HG02885 (cell line): ENCODE measurements around the gene CPVL.

Experiments
- ATAC-seq: cut with Tn5 transposase; IDR thresholded peaks from one replicate; pipeline ENCODE4 v1.9.1; 2021; ENCODE audit warnings: mild to moderate bottlenecking; ENCODE audit not compliant: unreplicated experiment, poor library complexity

Gene CPVL

DNA sequence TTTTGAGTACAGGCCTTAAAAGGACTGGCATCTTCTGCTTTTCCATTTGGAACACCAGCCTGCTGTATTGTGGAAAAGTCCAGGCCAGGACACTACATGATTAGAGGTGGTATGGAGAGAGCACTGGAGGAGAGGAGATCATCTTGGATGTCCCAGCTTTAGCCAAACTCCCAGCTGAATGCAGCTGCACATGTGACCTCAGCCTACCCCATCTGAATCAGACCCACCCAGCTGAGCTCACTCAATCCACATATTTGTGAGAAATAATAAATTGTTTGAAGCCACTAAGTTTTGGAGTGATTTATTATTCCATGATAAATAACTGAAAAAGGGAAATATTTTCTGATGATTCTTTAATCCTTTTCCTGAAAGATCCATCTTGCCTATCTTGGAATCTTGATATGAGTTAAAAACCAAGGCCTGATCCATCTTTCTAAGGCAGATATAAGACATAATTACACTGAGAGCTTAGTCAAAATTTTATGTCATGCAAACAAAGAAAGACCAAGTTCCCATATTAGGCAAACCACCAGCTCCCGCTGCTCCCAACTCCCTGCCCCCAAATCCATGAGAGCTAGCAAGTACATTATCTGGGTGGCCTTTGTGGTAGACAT, 133.1 kb downstream of the CPVL start:
- no peak for ATAC-seq

DNA sequence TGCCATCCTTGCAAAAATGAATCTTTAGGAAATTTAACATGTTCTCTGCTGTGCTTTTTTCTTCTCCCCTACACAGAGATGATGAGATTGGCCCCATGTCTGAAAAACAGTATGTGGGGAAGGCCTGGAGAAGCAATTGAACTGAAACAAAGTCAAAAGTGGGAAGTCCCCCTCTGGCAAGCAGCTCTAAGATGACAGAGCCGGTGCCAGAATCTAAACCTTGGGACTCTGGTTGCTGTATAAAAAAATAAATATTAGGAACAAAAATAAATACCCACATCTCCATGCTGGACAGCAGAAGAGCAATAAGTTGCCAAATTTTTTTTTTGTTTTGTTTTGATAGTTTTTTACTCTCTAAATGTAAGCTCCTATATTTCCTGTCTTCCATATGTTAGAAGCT, 136.4 kb downstream of the CPVL start:
- no peak for ATAC-seq

DNA sequence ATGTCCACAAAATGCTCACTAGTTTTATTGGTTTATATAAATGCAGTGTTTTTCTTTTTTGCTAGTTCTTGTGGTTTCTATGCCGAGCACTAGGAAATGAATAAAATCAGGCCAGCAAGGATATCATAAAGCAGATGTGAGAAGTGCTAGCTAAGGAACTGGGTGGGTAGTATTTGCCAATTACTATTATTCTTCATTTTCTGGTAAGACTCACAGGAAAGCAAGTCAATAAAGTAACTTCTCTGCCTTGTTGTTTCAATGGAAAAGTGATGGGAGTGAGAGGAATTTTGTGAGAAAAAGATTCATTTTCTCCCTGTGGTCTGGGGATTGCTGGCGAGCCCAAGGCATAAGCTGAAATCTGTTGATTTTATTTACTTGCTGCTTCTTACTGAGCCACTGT, 137.7 kb downstream of the CPVL start:
- no peak for ATAC-seq

DNA sequence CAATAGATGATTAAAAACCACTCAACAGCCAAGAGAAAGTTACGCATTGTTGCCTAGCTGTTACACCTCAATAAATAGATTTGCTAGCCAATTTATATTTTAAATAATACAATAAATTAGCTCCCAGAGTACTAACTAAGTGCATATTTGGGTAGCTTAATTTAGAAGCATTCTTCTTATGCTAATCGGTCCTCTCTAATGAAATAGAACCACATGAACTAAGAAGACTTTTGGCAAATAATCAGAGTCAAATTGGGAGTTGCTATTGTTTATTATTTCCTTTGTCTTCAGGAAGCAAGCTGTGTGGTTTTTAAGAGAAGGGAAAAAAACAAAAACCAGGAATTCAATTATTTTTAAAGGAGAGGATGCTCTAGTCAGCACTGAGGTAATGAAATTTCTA, 139.2 kb downstream of the CPVL start:
- ATAC-seq, result no peak

DNA sequence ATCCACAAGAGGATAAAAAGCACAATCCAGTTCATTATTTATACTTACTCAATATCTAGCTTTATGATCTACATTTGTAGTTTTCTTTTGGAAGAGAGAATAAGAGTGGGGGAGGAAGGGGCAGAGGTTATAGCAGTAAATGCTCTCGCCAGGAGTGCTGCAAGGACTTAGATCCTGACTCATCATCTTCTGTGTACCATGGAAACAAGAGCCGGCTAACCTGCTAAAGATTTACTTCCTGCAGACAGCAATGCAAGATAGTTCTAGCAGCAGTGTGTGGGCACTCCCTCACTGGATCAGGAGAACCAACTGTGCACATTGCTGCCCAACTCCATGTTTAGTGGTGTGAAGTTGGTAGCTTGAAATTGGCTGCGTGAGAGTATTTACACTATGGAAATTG, 140.5 kb downstream of the CPVL start:
- ATAC-seq, result no peak

DNA sequence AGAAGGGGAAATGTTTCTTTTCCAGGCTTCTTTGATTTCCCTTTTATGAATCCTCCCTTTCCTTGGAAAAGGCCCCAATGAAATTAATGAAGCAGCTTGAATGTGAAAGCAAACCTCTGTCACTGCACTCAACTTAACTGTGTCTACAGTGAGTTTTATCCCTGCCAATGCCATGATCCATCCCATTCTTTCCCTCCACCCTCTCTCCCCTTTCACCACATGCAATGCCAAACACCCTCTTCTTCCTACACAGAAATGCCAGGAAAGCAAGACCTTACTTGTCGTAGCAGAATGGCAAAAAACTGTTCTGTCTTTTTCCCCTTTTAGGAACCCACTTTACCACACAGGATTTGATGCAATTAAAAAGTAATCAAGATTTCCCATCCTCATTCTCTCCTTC, 140.9 kb downstream of the CPVL start:
- ATAC-seq, result no peak

DNA sequence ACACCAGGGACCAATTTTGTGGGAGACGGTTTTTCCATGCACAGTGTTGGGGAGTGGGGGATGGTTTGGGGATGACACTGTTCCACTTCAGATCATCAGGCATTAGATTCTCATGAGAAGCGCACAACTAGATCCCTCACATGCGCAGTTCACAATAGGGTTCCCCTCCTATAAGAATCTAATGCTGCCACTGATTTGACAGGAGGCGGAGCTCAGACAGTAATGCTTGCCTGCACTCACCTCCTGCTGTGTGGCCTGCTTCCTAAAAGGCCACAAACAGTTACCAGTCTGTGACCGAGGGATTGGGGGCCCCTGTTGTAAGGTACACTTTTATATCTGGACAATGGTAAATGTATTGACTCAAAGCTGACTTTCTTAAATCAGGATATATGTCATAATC, 142.6 kb downstream of the CPVL start:
- ATAC-seq, result no peak

DNA sequence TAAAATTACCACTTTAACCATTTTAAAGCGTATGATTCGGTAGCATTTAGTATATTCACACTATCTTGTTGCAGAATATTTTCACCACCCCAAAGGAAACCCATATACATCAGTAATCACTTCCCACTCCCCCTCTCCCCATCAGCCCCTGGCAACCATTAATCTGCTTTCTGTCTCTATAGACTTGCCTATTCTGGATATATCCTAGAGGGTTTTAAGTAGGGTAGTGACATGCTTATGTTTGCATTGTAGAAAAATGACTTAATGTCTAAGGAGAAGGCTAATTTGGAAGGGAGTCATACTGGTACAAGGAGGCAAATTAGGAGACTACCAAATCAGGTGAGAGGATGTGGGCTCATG, 145.6 kb downstream of the CPVL start:
- ATAC-seq, result no peak

DNA sequence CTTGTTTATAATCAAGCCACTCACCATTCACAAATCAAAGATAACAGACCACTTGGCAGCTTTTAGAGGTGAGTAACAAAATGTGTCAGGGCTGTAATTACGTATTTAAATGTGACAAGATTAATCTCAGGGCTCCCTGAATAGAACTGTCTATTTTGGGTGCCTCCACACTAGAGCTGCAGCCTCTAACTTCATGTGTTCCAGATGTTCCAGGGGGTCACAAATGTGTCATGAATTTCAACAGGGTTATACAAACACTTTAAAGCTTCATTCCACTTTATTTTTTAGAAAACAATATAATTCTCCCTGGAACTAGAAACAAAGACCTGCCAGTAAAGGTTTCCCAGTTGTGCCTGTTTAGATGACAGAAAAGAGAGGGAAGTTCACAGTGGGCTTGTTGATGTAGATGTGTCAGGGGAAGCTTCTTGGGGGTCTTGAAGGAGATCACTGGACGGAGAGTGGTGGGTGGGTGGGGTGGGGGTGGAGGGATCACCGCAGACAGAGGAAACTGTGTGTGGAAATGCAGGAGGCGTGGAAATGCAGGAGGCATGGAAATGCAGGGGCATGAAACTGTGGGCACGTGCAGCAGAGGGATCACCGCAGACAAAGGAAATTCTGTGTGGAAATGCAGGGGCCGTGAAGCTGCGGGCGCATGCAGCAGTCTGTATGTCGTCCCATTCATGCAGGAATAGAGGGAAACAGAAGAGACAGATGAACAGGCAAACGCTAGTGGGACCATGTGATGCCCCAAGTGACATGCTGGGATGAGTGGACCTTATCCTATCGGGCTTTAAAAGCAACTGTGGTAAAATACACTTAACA, 146.2 kb downstream of the CPVL start:
- ATAC-seq, result no peak

DNA sequence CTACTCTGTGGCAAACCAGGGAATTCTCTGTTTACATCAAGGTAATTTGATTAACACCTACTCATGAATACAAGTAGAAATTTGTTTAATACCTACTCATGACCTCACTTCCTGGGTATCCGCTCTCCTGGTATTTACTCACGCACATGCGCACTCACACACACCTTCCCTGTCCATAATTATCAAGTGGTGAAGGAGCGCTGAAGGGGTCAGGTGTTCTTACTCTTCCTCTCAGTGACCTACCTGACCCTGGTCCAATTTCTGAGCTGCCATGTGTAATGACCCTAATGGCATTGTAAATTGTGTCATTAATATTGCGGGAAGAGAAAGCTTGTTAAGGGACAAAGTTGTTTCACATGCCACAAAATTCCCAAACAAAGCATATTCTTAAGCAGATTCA, 146.9 kb downstream of the CPVL start:
- no peak for ATAC-seq

DNA sequence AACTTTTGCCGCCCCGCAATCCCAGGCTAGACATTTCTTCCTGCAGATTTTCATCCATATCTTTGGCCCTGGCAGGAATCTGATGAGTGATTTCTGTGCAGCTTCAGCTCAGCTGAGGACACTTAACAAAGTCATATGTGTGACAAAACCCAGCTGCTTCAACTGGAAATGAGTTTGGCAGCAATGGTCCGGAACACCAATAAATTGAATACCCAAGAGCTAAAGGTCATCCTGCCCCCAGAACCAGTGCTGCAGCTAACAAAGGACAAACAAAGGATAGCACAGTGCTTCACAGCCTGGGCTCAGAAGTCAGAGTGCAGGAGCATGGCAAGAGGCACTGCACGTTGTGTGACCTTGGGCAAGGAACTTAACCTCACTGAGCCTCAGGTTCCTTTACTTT, 148.2 kb downstream of the CPVL start:
- ATAC-seq, result no peak

DNA sequence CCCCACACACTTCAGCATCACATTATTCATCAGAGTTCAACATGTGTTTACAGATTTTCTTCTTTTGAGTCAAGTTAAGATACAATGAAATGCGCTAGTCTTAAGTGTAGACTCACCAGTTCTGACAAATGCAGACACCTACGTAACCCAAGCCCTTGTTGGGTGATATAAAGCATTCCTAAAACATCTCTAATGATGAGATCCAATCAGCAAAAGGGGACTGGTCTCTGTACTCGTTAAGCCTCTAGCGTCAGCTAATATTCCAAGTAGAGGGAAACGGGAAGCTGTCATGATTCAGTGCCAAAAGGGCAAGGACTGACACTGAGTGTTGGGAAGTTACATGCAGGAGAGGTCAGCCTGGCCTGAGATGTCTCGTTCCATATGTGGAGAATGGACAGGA, 149.5 kb downstream of the CPVL start:
- no peak for ATAC-seq

DNA sequence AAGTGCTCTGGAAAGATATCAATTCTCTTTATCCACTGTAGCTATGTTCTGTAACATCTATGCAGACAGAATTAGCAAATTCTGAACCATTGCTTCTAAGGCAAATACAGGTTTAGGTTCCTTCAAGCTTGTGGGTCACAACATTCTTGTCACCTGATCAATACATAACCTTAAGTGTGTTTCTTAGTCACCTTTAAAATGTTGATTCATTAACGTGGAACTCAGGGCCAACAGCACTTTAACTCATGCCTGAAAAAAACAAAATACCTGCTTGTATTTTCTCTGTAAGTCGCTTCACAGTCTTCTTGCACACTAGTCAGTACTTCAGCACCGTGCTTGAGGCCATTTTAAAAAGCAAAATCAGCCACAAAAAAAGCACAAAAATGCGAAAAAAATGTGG, 153.0 kb downstream of the CPVL start:
- ATAC-seq, result no peak

DNA sequence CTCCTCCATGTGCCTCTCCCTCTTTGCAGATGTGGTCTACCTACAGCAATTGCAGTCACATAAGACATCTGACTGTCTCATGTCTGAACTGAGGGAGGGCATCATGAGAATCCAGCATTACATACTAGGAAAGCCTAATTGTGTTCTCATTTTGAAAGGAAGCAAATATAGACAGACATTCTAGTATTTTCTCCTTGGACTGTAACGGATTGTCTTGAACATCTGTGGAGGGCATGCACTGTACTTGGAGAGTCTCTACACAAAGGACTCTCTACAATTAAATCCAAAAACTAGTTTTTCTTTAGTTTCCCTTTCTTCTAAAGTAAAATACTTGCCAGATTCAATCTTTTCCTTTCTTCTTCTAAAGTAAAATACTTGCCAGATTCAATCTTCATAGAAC, 153.5 kb downstream of the CPVL start:
- no peak for ATAC-seq

DNA sequence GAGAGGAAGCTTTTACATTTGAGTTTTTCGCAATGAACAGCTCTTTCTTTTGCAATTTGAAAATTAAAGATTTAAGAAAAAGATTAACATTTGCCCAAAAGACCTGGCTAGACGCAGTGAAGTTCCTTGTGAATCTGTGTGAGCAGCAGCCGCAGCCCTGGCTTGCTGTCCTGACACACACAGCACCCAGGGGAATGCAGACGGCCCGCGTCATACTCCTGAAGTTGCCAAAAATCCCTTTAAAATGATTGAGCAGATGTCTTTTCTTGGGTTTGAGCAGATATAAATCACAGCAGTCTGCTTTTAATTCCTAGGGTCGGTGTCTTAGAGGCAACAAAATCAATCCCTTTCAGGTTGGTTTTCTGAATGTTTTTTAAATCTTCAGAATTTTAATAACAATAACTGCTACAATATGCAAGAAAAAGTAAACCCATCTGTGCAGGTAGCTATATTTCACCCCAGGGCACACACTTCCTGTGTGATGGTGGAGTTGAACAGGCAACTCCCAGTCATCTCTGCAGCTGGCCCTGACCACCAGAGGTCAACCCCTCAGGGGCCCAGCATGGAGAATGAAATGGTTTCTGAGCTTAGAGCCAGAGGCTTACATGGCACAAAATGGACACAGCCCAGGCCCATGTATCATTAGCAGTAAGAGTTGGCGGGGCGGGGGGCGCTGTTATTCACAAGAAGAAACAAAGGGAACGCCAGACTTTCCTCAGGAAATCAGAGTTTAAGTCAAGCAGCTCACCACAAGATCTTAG, 156.0 kb downstream of the CPVL start:
- no peak for ATAC-seq

DNA sequence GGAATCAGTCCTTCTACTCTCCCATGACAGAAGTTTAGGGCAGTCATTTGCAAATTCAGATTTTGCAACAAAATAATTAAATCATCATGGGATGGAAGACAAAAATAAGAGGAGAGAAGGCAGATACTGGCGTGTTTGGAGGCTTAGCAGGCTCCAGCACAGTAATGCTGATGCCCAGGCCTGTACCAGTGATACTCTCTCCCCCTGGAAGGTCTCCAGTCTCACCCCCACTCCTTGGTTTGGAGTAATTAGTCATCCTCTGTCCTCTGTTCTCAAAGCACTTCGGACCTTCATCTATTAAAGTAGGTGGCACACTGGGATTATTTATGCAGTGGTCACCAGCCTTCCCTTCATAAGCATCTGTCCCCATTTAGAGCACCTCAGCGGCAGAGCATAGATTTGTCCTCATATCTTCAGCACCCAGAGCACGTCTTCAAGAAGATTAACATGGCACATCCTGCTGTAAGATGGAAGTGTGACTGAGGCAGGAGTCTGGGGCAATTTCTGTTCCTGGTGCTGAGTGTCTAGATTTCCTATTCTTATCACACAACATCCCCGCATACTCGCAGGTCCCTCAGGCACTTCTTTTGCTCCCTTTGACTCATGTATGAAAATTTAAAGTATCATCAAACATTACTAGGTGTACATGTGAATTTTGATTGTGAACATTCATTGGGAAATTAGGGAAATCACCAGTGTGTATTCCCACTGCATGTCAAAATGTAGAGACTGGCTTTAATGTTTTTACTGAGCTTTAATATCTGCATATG, 156.9 kb downstream of the CPVL start:
- ATAC-seq, result no peak

DNA sequence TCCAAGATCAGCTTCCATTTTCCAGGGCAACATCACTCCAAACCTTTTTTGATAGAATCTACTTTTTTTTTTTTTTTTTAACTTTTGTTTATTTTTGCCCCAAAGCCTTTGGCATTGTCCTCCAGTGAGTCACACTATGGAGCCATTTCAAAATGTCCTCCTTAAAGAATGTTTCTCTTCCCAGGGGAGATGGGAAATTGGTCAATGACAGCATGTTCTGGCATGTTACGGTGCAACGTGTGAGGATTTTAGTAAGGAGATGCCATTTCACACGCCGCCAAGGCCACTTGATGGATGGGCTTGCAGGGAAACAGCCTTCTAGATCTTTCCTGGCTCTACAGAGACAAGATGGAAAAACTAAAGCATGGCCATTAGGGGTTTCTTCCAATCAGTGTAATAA, 157.5 kb downstream of the CPVL start:
- ATAC-seq, result no peak

DNA sequence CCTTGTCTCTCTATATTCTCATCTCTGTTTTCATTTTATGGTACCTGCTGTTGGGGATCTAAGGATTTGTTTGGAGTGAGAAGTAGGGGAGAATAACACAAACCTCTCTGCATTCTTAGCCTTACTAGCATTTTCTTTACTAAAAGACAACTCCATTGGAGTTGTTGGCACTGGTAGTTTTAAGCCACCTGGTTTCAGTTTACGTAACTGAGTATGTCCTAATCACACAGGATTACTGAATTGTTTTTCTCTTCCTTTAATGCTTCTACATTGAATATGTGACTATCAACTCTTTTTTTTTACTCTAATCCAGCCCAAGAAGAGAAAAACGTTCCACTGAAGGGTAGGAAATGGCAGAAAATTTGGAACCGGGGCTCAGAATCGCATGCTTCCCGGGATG, 158.2 kb downstream of the CPVL start:
- no peak for ATAC-seq

DNA sequence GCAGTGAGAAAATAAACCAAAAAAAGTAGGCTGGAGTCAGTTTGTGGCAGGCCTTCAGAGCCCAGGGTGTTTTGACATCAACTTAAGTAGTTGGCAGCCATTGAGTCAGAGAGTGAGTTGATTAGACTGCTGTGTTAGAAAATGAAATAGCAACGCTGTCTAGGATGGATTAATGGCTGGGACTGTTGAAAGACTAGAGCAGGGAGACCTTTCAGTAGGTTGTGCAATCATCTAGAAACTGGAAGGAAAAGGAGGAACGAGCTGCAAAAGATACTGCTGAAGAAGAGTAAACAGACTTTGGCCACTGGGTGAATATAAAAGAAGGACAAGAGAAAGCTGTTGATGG, 159.6 kb downstream of the CPVL start:
- ATAC-seq, result no peak

DNA sequence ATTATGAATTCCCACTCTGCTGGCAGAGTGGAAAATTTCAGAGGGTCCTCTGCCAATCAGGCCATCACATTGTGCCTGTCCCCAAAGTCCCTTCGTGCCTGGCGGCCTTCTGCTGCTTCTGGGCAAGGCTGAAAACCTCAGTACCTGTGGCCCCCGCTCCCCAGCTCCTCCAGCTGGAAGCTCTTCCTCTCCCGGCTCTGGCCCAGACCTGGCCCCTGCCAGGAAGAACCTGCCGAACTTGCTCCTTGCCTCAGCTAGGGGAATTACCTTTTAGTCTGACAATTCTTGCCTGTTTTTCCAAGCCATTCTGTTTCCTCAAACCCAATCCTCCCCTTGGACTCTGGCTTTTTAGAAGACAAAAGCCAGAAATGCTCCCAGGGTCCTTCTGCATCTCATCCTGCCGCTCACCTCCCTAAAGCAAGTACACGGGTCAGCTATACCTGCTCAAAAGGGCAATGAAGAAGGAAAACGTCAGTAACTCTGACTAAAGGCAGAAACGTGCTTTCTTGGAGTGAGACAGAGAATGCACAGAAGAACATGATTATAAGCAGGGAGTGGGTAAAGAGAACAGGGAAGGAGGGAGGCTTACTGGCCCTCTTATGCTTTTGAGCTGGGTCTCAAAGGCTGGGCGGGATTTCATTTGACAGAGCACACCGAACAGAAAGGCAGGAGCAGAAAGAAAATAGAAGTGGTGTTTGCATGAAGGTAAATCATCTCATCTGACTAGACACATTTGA, 160.1 kb downstream of the CPVL start:
- no peak for ATAC-seq
